Neural cell (in vitro differentiated cells): ENCODE measurements around the gene ONECUT3.

Experiments used
- EP300 ChIP-seq: fragments of 450-650 bp; conservative IDR thresholded peaks from 2 replicates; pipeline ENCODE4 v1.6.1; 2014; ENCODE audit warnings: antibody characterized with exemption, mild to moderate bottlenecking, moderate library complexity; ENCODE audit not compliant: poor library complexity, severe bottlenecking
- EZH2 ChIP-seq: fragments of 200-600, 300-800 bp; shearing (Covaris generic), sonication (generic); IDR thresholded peaks from 2 replicates; pipeline ENCODE4 v1.6.1; 2014; ENCODE audit warnings: antibody characterized with exemption, low read length, borderline replicate concordance, mild to moderate bottlenecking; ENCODE audit not compliant: insufficient read depth, poor library complexity, severe bottlenecking
- MXI1 ChIP-seq: fragments of 450-650 bp; conservative IDR thresholded peaks from 2 replicates; pipeline ENCODE4 v1.6.1; 2014; ENCODE audit warnings: antibody characterized with exemption, mild to moderate bottlenecking; ENCODE audit not compliant: poor library complexity, severe bottlenecking
- POLR2AphosphoS5 ChIP-seq: IDR thresholded peaks from 2 replicates; pipeline ENCODE4 v1.6.1; 2012
- RAD21 ChIP-seq: fragments of 450-650 bp; conservative IDR thresholded peaks from 2 replicates; pipeline ENCODE4 v1.6.1; 2014; ENCODE audit warnings: antibody characterized with exemption, mild to moderate bottlenecking, moderate library complexity
- SMC3 ChIP-seq: fragments of 450-650 bp; conservative IDR thresholded peaks from 2 replicates; pipeline ENCODE4 v1.6.1; 2014; ENCODE audit warnings: antibody characterized with exemption, mild to moderate bottlenecking, moderate library complexity; ENCODE audit not compliant: poor library complexity
- TAF1 ChIP-seq: IDR thresholded peaks from 2 replicates; pipeline ENCODE4 v1.6.1; 2012; ENCODE audit warnings: low read depth
- TF ChIP-seq, protein P1 (sequence below): fragments of 450-650 bp; IDR thresholded peaks from 2 replicates; pipeline ENCODE4 v1.5.1; 2014; ENCODE audit warnings: antibody characterized with exemption, mild to moderate bottlenecking, moderate library complexity; ENCODE audit not compliant: poor library complexity, severe bottlenecking
- TF ChIP-seq, protein P2 (sequence below): IDR thresholded peaks from 2 replicates; pipeline ENCODE4 v1.6.1; 2012; ENCODE audit warnings: borderline replicate concordance

DNA sequence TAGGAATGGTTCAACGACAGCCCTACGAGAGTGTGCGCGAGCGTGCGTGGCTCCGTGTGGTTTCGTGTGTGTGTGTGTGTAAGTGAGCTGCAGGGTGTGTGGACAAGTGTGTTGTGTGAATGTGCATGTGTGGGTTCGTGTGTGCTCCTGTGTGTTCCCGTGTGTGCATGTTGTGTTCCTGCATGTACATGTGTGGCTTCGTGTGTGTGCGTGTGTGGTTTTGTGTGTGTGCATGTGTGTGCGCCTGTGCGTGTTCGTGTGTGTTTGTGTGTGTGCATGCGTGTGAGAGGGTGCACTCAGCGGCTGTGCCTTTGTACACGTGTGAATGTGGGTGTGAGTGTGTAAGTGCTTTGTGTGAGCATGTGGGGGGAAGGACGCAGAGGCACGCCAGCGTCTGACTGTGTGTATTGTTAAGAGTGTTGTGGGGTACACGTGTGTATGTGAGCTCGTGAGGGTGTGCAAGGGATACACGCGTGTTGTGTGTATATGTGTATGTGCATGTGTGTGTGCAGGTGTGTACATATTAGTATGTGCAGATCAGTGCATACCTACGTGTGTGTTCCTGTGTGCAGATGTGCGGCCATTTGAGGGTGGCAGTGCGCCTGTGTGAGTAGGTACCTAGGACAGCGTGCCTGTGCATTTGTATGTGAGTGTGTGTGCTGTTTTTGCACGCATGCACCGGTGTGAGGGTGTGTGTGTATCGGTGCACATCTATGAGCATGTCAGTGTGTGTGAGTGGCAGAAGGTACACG is 24.3 kb upstream of the ONECUT3 start:
- TF ChIP-seq, protein P1, sequence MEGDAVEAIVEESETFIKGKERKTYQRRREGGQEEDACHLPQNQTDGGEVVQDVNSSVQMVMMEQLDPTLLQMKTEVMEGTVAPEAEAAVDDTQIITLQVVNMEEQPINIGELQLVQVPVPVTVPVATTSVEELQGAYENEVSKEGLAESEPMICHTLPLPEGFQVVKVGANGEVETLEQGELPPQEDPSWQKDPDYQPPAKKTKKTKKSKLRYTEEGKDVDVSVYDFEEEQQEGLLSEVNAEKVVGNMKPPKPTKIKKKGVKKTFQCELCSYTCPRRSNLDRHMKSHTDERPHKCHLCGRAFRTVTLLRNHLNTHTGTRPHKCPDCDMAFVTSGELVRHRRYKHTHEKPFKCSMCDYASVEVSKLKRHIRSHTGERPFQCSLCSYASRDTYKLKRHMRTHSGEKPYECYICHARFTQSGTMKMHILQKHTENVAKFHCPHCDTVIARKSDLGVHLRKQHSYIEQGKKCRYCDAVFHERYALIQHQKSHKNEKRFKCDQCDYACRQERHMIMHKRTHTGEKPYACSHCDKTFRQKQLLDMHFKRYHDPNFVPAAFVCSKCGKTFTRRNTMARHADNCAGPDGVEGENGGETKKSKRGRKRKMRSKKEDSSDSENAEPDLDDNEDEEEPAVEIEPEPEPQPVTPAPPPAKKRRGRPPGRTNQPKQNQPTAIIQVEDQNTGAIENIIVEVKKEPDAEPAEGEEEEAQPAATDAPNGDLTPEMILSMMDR, result no peak
- TF ChIP-seq POLR2AphosphoS5, result no peak
- TF ChIP-seq EP300, result no peak
- TF ChIP-seq, protein P2, sequence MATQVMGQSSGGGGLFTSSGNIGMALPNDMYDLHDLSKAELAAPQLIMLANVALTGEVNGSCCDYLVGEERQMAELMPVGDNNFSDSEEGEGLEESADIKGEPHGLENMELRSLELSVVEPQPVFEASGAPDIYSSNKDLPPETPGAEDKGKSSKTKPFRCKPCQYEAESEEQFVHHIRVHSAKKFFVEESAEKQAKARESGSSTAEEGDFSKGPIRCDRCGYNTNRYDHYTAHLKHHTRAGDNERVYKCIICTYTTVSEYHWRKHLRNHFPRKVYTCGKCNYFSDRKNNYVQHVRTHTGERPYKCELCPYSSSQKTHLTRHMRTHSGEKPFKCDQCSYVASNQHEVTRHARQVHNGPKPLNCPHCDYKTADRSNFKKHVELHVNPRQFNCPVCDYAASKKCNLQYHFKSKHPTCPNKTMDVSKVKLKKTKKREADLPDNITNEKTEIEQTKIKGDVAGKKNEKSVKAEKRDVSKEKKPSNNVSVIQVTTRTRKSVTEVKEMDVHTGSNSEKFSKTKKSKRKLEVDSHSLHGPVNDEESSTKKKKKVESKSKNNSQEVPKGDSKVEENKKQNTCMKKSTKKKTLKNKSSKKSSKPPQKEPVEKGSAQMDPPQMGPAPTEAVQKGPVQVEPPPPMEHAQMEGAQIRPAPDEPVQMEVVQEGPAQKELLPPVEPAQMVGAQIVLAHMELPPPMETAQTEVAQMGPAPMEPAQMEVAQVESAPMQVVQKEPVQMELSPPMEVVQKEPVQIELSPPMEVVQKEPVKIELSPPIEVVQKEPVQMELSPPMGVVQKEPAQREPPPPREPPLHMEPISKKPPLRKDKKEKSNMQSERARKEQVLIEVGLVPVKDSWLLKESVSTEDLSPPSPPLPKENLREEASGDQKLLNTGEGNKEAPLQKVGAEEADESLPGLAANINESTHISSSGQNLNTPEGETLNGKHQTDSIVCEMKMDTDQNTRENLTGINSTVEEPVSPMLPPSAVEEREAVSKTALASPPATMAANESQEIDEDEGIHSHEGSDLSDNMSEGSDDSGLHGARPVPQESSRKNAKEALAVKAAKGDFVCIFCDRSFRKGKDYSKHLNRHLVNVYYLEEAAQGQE, result no peak
- no peak for TF ChIP-seq RAD21
- no peak for TF ChIP-seq SMC3
- no peak for TF ChIP-seq TAF1
- no peak for TF ChIP-seq MXI1
- no peak for TF ChIP-seq EZH2
